HG03565 (cell line): ENCODE results near the gene PCDHA11.
"Not testable (repeated sequence)": the region's sequence is repeated elsewhere in the genome, so short reads cannot be mapped to it uniquely, and the experiment has no call there.

Experiments used
- ATAC-seq: cut with Tn5 transposase; IDR thresholded peaks from one replicate; pipeline ENCODE4 v1.9.1; 2021; ENCODE audit warnings: mild to moderate bottlenecking, moderate library complexity; ENCODE audit not compliant: unreplicated experiment

Gene PCDHA11

DNA sequence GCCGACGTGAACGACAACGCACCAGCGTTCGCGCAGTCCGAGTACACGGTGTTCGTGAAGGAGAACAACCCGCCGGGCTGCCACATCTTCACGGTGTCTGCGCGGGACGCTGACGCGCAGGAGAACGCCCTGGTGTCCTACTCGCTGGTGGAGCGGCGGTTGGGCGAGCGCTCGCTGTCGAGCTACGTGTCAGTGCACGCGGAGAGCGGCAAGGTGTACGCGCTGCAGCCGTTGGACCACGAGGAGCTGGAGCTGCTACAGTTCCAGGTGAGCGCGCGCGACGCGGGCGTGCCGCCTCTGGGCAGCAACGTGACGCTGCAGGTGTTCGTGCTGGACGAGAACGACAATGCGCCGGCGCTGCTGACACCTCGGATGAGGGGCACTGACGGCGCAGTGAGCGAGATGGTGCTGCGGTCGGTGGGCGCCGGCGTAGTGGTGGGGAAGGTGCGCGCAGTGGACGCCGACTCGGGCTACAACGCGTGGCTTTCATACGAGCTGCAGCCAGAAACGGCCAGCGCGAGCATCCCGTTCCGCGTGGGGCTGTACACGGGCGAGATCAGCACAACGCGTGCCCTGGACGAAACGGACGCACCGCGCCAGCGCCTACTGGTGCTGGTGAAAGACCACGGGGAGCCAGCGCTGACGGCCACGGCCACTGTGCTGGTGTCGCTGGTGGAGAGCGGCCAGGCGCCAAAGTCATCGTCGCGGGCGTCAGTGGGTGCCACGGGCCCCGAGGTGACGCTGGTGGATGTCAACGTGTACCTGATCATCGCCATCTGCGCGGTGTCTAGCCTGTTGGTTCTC is 18.7 kb upstream of the PCDHA11 start:
- not testable (repeated sequence) for ATAC-seq

DNA sequence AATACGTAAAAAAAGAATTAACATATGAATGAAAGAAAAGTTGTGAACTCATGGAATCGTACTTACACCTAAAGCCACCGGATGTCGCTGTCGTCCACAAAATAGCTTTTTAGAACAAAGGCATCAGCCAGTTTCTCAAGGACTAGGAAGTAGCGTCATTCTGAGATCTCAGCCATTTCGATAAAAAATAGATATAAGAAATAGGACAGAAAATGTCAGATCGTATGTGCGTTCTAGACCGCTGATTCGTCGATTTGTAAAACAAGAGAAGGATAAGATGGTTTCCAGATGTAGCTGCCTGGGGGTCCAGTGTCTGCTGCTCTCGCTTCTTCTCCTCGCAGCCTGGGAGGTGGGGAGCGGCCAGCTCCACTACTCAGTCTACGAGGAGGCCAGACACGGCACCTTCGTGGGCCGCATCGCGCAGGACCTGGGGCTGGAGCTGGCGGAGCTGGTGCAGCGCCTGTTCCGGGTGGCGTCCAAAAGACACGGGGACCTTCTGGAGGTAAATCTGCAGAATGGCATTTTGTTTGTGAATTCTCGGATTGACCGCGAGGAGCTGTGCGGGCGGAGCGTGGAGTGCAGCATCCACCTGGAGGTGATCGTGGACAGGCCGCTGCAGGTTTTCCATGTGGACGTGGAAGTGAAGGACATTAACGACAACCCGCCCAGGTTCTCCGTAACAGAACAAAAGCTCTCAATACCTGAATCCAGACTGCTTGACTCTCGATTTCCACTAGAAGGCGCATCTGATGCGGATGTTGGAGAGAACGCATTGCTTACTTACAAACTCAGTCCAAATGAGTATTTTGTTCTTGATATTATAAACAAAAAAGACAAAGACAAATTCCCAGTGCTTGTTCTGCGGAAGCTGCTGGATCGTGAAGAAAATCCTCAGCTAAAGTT is 12.7 kb upstream of the PCDHA11 start, which contains the start of gene PCDHA10:
Gene PCDHA10 (plus strand): TSS at position 126 of the 903 bp plus-strand sequence. CDS start 152 bp downstream, at position 278.
- ATAC-seq: no peak

DNA sequence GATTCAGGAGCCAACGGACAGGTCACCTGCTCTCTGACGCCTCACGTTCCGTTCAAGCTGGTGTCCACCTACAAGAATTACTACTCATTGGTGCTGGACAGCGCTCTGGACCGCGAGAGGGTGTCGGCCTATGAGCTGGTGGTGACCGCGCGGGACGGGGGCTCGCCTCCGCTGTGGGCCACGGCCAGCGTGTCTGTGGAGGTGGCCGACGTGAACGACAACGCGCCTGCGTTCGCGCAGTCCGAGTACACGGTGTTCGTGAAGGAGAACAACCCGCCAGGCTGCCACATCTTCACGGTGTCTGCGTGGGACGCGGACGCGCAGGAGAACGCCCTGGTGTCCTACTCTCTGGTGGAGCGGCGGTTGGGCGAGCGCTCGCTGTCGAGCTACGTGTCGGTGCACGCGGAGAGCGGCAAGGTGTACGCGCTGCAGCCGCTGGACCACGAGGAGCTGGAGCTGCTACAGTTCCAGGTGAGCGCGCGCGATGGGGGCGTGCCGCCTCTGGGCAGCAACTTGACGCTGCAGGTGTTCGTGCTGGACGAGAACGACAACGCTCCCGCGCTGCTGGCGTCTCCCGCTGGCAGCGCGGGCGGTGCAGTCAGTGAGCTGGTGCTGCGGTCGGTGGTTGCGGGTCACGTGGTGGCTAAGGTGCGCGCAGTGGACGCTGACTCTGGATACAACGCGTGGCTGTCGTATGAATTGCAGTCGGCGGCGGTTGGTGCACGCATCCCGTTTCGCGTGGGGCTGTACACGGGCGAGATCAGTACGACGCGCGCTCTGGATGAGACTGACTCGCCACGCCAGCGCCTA is 11.4 kb upstream of the PCDHA11 start:
- ATAC-seq: no peak

DNA sequence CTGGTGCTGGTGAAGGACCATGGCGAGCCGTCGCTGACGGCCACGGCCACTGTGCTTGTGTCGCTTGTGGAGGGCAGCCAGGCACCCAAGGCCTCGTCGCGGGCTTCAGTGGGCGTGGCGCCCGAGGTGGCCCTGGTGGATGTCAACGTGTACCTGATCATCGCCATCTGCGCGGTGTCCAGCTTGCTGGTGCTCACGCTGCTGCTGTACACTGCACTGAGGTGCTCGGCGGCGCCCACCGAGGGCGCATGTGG is 10.8 kb upstream of the PCDHA11 start:
- ATAC-seq: no peak

DNA sequence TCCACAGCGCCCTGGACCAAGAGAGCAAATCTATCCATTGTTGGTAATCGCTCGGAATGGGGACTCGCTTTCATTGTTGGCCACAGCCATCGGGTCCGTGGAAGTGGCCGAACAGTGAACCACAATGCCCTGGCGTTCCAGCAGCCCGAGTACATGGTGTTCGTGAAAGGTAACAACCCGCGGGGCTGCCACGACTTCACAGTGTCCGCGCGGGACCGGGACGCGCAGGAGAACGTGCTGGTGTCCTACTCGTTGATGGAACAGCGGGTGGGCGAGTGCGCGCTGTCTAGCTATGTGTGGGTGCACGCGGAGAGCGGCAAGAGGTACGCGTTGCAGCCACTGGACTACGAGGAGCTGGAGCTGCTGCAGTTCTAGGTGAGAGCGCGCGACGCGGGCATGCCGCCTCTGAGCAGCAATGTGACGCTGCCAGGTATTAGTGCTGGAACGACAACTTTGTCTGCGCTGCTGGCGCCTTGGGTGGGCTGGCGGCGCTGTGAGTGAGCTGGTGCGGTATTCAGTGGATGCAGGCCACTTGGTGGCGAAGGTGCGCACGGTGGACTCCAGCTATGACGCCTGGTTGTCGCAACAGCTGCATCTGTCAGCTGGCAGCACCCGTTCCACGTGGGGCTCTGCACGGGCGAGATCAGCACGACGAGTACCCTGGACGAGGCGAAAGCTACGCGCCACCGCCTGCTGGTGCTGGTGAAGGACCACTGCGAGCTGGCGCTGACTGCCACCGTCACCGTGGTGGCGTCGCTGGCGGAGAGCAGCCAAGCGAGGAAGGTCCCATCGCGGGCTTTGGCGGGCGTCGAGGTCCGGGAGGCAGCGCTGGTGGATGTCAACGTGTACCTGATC is 6.1 kb upstream of the PCDHA11 start:
- ATAC-seq: no peak

DNA sequence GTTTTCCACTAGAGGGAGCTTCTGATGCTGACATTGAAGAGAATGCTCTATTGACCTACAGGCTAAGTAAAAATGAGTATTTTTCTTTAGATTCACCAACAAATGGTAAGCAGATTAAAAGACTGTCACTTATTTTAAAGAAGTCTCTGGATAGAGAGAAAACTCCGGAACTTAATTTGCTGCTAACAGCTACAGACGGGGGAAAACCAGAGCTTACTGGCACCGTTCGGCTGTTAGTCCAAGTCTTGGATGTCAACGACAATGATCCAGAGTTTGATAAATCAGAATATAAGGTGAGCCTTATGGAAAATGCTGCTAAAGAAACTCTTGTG is 764 bp downstream of the PCDHA11 start:
- no peak for ATAC-seq

DNA sequence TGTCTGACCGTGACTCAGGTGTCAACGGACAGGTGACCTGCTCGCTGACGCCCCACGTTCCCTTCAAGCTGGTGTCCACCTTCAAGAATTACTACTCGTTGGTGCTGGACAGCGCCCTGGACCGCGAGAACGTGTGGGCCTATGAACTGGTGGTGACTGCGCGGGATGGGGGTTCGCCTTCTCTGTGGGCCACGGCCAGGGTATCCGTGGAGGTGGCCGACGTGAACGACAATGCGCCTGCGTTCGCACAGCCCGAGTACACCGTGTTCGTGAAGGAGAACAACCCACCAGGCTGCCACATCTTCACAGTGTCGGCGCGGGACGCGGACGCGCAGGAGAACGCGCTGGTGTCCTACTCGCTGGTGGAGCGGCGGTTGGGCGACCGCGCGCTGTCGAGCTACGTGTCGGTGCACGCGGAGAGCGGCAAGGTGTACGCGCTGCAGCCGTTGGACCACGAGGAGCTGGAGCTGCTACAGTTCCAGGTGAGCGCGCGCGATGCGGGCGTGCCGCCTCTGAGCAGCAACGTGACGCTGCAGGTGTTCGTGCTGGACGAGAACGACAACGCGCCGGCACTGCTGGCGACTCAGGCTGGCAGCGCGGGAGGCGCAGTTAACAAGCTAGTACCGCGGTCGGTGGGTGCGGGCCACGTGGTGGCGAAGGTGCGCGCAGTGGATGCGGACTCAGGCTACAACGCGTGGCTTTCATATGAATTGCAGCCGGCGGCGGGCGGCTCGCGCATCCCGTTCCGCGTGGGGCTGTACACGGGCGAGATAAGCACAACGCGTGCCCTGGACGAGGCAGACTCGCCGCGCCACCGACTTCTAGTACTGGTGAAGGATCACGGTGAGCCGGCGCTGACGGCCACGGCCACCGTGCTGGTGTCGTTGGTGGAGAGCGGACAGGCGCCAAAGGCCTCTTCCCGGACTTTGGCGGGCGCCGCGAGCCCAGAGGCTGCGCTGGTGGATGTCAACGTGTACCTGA is 1.8 kb downstream of the PCDHA11 start:
- ATAC-seq: no peak

DNA sequence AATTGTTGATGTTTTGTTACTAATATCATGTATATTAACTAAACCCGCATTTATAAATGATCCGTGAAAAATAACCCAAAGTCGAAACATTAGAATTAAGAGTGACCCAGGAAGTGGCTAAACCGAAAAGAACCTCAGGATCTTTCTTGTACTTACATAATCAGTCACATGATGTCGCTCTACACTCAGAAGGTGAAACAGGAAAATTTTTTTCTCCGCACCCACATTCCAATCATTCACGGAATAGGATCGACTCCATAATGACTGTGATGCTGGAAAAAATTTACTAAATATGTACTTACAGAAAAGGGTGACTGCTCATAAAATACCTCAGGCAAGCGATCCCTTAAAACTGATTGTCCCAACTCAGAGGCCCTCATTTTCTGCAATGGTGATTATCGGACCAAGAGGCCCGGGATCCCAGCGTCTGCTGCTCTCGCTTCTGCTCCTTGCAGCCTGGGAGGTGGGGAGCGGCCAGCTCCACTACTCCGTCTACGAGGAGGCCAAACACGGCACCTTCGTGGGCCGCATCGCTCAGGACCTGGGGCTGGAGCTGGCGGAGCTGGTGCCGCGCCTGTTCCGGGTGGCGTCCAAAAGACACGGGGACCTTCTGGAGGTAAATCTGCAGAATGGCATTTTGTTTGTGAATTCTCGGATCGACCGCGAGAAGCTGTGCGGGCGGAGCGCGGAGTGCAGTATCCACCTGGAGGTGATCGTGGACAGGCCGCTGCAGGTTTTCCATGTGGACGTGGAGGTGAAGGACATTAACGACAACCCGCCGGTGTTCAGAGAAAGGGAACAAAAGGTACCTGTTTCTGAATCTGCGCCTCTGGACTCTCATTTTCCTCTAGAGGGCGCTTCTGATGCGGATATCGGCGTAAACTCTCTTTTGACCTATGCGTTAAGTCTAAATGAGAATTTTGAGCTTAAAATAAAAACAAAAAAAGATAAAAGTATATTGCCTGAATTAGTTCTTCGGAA is 6.6 kb downstream of the PCDHA11 start, which contains the start of gene PCDHA12:
Gene PCDHA12 (plus strand): TSS at position 224 of the 981 bp plus-strand sequence. CDS start 165 bp downstream, at position 389.
- ATAC-seq: no peak

DNA sequence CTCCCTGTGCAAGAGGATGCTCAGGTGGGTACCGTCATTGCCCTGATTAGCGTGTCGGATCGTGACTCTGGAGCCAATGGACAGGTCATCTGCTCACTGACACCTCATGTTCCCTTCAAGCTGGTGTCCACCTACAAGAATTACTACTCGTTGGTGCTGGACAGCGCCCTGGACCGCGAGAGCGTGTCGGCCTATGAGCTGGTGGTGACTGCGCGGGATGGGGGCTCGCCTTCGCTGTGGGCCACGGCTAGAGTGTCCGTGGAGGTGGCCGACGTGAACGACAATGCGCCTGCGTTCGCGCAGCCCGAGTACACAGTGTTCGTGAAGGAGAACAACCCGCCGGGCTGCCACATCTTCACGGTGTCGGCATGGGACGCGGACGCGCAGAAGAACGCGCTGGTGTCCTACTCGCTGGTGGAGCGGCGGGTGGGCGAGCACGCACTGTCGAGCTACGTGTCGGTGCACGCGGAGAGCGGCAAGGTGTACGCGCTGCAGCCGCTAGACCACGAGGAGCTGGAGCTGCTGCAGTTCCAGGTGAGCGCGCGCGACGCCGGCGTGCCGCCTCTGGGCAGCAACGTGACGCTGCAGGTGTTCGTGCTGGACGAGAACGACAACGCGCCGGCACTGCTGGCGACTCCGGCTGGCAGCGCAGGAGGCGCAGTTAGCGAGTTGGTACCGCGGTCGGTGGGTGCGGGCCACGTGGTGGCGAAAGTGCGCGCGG is 7.9 kb downstream of the PCDHA11 start:
- ATAC-seq: not testable (repeated sequence)

DNA sequence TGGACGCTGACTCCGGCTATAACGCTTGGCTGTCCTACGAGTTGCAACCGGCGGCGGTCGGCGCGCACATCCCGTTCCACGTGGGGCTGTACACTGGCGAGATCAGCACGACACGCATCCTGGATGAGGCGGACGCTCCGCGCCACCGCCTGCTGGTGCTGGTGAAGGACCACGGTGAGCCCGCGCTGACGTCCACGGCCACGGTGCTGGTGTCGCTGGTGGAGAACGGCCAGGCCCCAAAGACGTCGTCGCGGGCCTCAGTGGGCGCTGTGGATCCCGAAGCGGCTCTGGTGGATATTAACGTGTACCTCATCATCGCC is 8.5 kb downstream of the PCDHA11 start:
- ATAC-seq: no peak

DNA sequence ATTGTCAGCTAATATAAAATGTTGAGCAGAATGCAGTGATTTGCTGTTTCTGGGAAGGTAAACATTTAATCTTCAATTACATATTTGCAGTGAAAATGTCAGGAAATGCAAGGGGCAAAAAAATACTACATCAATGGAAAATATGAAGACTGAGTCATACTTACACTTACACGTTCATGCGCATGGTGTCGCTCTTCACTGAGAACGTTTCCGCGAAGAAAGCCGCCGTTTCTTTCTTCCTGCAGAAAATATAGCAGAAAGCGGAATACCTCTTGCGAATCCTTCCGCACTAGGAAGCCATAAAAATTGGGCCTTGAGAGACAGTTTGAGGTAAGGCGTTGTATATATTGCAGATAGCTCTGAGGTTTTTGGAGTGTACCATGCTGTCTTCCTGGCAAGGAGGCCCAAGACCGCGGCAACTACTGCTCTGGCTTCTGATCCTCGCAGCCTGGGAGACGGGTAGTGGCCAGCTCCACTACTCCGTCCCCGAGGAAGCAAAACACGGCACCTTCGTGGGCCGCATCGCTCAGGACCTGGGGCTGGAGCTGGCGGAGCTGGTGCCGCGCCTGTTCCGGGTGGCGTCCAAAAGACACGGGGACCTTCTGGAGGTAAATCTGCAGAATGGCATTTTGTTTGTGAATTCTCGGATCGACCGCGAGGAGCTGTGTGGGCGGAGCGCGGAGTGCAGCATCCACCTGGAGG is 13.3 kb downstream of the PCDHA11 start, which contains the start of gene PCDHA13:
Gene PCDHA13 (plus strand): TSS at position 236 of the 702 bp plus-strand sequence. CDS start 145 bp downstream, at position 381.
- ATAC-seq: no peak

DNA sequence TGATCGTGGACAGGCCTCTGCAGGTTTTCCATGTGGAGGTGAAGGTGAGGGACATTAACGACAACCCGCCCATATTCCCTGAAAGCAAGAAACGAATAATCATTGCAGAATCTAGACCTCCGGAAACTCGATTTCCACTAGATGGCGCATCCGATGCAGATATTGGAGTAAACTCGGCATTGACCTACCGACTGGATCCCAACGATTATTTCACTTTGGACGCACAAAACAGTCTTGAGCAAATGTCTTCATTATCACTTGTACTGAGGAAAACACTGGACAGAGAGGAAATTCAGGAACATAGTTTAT is 13.8 kb downstream of the PCDHA11 start:
- no peak for ATAC-seq

DNA sequence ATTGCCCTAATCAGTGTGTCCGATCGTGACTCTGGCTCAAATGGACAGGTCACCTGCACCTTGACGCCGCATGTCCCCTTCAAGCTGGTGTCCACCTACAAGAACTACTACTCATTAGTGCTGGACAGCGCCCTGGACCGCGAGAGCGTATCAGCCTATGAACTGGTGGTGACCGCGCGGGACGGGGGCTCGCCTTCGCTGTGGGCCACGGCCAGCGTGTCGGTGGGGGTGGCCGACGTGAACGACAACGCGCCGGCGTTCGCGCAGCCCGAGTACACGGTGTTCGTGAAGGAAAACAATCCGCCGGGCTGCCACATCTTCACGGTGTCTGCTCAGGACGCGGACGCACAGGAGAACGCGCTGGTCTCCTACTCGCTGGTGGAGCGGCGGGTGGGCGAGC is 14.6 kb downstream of the PCDHA11 start:
- no peak for ATAC-seq

DNA sequence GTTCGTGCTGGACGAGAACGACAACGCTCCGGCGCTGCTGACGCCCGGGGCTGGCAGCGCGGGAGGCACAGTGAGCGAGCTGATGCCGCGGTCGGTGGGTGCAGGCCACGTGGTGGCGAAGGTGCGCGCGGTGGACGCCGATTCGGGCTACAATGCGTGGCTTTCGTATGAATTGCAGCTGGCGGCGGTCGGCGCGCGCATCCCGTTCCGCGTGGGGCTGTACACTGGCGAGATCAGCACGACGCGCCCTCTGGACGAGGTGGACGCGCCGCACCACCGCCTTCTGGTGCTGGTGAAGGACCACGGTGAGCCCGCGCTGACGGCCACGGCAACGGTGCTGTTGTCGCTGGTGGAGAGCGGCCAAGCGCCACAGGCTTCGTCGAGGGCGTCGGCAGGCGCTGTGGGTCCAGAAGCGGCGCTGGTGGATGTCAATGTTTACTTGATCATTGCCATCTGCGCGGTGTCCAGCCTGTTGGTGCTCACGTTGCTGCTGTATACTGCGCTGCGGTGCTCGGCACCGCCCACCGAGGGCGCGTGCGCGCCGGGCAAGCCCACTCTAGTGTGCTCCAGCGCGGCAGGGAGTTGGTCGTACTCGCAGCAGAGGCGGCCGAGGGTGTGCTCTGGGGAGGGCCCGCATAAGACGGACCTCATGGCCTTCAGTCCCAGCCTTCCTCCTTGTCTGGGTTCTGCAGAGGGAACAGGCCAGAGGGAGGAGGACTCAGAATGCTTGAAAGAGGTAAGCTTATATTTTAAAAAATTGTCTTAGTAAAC is 15.4 kb downstream of the PCDHA11 start:
- no peak for ATAC-seq

DNA sequence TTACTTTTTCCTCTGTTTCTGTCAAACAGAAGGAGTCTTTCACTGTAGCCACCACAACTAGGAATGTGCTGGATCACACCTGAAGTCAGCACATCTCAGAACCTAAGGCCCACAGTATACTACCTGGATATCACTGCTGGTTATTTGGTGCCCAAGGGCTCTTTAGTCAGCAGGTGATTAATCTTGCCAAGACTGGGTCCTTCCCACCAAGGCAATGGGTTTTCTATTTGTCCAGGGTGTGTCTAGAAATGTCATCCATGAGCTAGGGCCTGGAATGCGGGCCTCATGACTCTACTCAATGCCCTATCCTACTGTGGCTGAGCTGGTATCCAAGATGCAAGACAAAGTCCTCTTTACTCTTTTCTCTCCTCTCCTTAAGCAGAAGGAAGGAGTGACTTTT is 47.6 kb downstream of the PCDHA11 start:
- ATAC-seq: no peak
